NCI-H1694 (cell line): ENCODE data around the gene TGIF2.
A peak's percentile ranks its signal among the peaks of the same experiment; 100 is the strongest.

Experiments
- DNase-seq: peaks from one replicate; lab custom pipeline; 2025; lab: John Stamatoyannopoulos, UW

Gene TGIF2

GRCh38 chr20:36573103-36573797 lies at the start of gene TGIF2:
Gene TGIF2 (plus strand): TSS chr20:36573597. CDS start chr20:36578775, 5,178 bp downstream.
- no peak for DNase-seq

DNA sequence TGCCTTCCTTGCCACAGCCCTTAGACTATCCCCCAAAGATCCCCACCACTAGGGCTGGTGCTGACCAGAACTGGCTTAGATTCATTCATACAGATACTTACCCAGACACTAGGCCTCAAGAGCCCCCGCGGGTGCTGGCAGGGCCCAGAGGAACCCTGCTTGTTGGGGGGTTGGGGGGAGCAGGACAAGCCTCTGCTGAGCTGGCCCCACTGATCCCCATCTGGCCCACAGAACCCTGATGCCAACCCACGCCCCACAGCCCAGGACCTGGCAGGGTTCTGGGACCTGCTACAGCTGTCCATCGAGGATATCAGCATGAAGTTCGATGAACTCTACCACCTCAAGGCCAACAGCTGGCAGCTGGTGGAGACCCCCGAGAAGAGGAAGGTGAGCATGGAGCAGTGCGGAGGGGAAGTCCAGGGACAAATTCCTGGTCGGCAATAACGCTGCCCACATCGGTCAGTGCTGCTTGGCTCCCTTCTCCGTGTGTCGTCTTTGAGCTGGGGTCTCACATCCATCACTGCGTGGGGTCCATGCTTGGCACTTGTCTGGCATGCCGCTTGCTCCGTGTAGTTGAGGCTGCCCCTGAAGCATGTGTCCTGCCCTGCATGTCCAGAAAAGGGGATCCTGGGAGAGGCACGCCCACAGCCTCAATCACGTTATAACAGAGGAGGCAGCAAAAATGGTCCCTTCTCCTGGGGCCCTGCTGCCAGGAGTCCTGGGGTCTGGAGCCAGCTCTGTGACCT lies 47.6 kb upstream of the TGIF2 start:
- no peak for DNase-seq

- DNase-seq: no peak
Observed at GRCh38 chr20:36526521-36527011, 46.8 kb upstream of the TGIF2 start.

DNA sequence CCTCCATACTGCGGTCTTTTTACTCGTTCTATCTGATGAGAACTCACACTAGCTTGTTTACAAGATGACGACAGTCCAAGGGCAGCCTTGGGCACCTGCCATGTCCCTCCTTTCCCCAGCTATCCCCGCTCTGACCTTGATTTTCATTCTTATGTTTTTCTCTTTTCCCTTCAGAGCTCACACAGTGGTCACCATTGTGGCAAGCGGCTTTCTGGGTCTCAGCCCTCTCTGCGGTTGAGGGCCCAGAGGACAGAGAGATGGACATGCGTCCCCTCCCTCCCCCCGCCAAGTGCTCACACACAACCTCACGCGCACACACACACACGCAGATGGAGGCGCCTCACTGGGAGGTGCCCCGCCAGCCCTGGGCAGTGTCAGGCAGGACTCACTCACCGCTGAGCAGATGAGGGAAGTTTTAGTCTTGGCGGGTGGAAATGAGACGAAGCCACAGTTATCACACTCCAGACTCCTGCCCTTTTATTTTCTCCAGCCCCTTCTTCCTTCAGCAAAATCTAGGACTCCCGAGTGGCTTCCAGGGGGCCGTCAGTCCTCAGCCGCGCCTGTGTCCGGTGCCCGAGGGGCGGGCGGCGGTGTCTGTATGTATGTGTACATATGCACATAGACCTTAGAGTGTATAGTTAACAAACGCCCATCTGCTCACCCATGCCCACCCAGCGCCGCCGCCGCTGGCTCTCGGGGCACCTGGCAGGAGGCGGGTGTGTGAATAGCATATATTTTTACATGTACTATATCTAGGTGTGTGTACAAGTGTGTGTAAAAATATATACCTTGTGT lies 45.9 kb upstream of the TGIF2 start:
- no peak for DNase-seq

- DNase-seq: peak; percentile 28
Observed at GRCh38 chr20:36528176-36528874, 45.1 kb upstream of the TGIF2 start.

DNA sequence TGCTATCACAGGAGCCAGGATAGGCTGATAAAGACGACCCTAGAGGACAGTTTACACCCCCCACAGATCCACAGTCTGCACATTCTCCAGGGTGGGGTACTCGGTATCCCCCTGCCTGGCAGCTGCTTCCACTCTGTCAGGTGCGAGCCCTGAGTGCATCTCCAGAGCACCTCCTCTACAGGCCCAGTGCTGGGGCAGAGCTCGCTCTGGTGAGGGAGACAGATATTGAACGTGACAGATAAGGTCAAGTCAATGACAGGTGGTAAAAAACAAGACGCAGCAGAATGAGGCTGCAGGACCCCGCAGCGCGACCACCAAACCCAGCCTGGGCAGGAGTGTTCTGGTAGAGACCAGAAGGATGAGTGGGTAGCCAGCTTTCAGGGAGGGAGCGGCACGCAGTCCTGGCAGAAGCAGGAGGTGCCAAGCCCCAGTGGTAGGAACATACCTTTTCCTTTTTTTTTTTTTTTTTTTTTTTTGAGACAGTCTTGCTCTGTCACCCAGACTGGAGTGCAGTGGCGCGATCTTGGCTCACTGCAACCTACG lies 44.5 kb upstream of the TGIF2 start:
- DNase-seq: no peak

- DNase-seq: no peak
Observed at GRCh38 chr20:36532388-36532787, 41.0 kb upstream of the TGIF2 start.

DNA sequence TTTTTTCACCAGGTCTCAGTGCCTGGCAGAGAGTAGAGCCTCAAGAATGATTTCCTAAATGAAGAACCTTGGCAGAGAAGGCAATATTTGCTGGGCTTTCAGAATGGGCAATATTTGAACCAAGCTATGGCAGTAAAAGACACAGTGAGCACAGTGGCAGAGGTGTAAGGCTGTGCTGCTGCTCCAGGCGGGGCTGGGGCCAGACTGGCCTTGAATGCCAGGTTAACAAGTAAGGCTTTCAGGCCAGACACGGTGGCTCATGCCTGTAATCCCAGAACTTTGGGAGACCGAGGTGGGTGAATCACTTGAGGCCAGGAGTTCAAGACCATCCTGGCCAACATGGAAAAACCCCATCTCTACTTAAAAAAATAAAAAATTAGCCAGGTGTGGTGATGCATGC lies 40.6 kb upstream of the TGIF2 start:
- no peak for DNase-seq

- no peak for DNase-seq
Observed at GRCh38 chr20:36538026-36538722, 35.2 kb upstream of the TGIF2 start.

GRCh38 chr20:36540551-36541211 lies 32.7 kb upstream of the TGIF2 start:
- DNase-seq: no peak

DNA sequence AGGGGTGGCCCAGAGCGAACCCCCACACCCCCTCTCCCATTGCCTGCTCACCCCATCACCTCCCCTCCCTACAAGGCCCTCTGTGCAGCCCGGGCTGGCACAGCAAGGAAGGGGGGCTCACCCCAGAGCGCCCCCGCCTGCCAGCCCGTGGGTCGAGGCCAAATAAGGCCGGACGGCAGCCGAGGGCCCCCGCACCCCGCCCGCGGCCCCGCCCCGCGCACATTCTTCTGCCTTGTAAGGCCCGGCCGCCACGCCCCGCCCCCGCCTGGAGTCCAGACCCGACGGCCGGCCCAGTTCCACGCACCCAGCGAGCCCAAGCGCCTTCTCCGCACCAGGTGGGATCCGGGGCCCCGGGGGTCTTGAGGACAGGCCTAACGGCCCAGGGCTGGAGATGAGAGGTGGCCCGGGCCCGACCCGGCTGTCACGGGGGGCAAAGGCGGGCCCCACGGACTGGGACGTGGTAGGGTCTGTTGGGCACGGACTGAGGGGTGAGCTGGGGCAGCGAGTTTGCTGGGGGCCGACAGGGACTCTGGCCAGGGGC lies 32.1 kb upstream of the TGIF2 start, which contains the start of gene MYL9:
TSS of gene MYL9 (plus strand) at position 293 of the 541 bp plus-strand sequence. CDS start 3,366 bp downstream, outside the sequence.
- DNase-seq: no peak

GRCh38 chr20:36541768-36542488 lies 31.5 kb upstream of the TGIF2 start:
- DNase-seq: no peak

DNA sequence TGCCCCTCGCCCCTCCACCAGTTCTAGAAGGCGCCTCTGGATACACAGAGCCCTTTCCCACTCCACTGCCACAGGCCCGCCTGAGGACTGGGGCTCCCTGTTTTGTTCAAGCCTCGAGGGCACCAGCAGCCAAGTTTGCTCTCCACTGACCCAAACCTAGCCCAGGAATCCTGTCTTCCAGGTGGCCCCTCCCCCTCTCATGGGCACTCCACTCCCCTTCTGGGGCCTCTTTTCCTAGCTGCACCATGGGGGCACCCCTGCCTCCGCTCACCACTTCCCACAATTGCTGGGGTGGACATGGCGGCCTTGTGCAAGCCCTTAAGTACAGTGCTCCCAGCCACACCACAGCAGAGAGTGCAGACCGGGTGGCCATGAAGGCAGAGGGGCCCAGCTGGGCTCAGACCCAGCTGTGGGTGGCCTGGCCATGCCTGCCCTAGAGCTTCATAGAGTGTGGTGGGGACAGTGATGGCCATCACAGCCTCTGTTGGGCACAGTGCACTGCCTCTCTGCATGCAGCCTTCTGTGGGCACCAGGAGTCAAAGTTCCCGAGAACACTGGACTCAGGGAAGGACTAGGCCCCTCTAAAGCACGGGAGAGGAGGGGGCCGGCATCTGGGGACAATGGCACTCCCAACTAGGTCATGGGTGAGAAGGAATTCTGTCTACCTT lies 30.7 kb upstream of the TGIF2 start:
- DNase-seq: no peak

GRCh38 chr20:36543184-36544133 lies 29.9 kb upstream of the TGIF2 start:
- no peak for DNase-seq

DNA sequence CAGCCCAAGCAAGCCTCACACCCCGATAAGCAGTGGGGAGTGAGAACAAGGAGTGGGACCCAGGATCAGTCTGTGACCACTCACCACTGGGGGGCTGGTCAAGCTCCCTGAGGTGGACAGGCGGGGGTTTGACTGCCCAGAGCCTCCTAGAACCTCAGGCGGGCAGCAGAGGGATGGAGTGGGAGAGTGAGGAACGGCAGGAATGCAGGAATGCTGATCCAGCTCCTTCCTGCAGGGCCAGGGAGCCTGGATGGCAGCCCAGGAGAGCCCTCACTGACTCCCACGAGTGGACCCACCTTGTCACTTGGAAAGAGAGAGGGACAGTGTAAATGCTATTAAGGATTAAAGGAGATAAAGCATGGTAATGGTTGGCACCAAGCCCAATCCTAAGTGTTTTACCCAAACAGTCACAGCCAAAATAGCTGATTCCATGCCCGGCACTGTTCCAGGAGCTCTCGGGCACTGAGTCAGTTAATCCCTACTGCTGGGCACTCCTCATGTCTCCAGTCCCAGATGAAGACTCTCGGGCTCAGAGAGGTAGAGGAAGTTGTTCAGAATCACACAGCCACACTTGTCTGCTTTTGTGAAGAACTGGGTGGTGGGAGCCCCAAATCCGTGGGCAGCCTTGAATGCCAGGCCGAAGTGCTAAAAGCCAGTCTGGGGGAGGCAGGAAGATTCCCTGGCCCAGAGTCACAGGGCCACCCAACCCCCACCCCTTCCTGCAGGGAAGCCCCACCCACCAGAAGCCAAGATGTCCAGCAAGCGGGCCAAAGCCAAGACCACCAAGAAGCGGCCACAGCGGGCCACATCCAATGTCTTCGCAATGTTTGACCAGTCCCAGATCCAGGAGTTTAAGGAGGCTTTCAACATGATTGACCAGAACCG lies 29.0 kb upstream of the TGIF2 start:
- no peak for DNase-seq

DNA sequence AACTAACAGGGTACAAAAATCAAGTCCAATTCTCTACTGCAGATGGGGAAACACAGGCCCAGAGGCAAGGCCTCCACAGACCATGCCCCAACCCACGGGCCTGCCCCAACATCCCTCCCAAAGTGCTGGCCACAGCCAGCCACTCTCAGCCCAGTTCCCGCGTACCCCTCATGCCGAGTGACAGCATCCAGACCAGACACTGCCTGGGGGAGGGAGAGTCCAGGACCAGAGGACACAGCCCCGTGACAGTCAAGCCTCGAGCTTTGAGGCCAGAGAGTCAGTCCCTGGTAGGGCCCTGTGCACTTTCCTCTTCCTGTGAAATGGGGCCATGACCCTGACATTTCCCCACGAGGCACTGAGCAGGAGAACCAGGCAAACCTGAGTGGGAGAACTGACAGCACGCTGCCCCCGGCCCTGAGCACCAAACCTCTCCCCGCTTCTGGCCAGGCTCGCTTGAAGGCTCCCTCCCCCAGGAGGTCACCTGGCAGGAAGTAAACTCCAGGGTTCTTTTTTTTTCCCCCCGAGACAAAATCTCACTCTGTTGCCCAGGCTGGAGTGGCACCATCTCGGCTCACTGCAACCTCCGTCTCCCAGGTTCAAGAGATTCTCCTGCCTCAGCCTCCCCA lies 27.2 kb upstream of the TGIF2 start:
- no peak for DNase-seq
